T-helper 17 cell (primary cell): ENCODE data around the gene RTN4RL1. TPM values are rescaled to one million over a fixed set of nuclear protein-coding genes. Genes with fewer than 3 reads are reported as not detected.

ENCODE experiments used
- ATAC-seq: fragments of 150-1000 bp; cut with Tn5 transposase; 2 replicates; pipeline ENCODE4 v1.10.0; 2021; ENCODE audit warnings: mild to moderate bottlenecking, moderate library complexity
- DNase-seq, 3 donors: peaks; one replicate each; pipeline versions ENCODE4 v3.0.0 to v3.0.0-alpha.2; 2020 to 2021
- H3K9me3 ChIP-seq: one replicate; pipeline ENCODE4 v1.7.0; 2013; ENCODE audit warnings: low read length, mild to moderate bottlenecking; ENCODE audit not compliant: control insufficient read depth, poor library complexity, severe bottlenecking
- H3K27ac Mint-ChIP-seq: one replicate; pipeline ENCODE4 v1.8.0; 2022; ENCODE audit warnings: mild to moderate bottlenecking, moderate library complexity, mixed read lengths
- H3K27me3 Mint-ChIP-seq: one replicate; pipeline ENCODE4 v1.8.0; 2022; ENCODE audit warnings: mixed read lengths
- H3K36me3 Mint-ChIP-seq: one replicate; pipeline ENCODE4 v1.8.0; 2022; ENCODE audit warnings: low read depth, mixed read lengths
- H3K4me1 Mint-ChIP-seq: one replicate; pipeline ENCODE4 v1.8.0; 2022; ENCODE audit warnings: mild to moderate bottlenecking, mixed read lengths
- H3K4me3 Mint-ChIP-seq: one replicate; pipeline ENCODE4 v1.8.0; 2022; ENCODE audit warnings: mild to moderate bottlenecking, moderate library complexity, mixed read lengths
- total RNA-seq, 4 donors: library from RNA in 2 of 4; stranded (reverse) in 2 of 4; gene quantifications; one replicate each; pipeline ENCODE4 v1.2.3 and lab custom pipeline; 2022 to 2026

RTN4RL1 gene
- total RNA-seq, 2 donors from 2014 or later: 0.21 to 0.90 TPM

DNA sequence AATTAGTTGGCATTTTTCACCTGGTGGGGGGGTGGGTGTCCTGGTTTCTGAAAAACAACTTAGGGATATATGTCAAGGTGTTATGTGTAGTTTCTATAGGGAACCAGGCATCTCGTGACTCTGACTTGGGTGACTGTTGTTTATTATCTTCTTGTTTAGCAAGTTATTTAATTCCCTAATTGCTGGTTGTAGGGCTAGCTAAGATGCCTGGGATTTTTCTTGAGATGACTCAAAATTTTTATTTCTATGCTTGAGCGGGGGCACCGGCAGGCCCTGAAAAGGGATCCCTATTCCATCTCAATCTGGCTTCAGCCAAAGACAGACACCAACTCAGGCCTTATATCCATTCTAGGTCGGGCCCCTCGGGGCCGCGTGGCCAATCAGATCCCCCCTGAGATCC, 8.0 kb upstream of the RTN4RL1 start:
- ATAC-seq: no peak
- H3K4me3 Mint-ChIP-seq: no peak overlapping the region
- H3K27me3 Mint-ChIP-seq: peaks cover 4% of the 10 kb centered on the region

DNA sequence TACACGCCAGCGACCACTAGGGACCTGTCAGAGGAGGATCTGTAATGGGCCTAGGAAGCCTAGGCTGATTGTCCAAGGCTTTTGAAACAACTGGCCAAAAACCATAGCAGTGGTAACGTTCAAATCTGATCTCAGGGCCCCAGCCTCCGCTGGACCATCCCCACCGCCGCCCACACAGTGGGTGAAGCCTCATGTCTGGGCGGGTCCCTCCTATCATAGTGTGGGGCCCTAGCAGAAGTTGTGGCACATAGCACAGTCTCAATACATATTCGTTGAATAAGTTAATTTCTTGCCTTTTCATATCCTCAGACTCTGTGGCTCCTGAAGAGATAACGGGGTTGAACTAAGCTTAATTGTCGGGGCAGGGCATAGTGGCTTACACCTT, 5.6 kb upstream of the RTN4RL1 start:
- H3K4me3 Mint-ChIP-seq: peak overlapping the region; percentile 94
- H3K36me3 Mint-ChIP-seq: no peaks in the 10 kb centered on the region
- ATAC-seq (peak; percentile 1), DNase-seq (no peak)
- peaks cover 13% of the 10 kb centered on the region for H3K4me1 Mint-ChIP-seq
- H3K27me3 Mint-ChIP-seq: peaks cover 10% of the 10 kb centered on the region
- H3K27ac Mint-ChIP-seq: peak overlapping the region; percentile 91
- H3K9me3 ChIP-seq: no peaks in the 10 kb centered on the region

More for the DNA sequence above, 8.0 kb upstream of the RTN4RL1 start:
- Mint-ChIP-seq H3K36me3 (peaks cover 2% of the 10 kb centered on the region), H3K27ac (no peak overlapping the region), H3K4me1 (peaks cover 8% of the 10 kb centered on the region)
- no peak for DNase-seq
- no peaks in the 10 kb centered on the region for H3K9me3 ChIP-seq

DNA sequence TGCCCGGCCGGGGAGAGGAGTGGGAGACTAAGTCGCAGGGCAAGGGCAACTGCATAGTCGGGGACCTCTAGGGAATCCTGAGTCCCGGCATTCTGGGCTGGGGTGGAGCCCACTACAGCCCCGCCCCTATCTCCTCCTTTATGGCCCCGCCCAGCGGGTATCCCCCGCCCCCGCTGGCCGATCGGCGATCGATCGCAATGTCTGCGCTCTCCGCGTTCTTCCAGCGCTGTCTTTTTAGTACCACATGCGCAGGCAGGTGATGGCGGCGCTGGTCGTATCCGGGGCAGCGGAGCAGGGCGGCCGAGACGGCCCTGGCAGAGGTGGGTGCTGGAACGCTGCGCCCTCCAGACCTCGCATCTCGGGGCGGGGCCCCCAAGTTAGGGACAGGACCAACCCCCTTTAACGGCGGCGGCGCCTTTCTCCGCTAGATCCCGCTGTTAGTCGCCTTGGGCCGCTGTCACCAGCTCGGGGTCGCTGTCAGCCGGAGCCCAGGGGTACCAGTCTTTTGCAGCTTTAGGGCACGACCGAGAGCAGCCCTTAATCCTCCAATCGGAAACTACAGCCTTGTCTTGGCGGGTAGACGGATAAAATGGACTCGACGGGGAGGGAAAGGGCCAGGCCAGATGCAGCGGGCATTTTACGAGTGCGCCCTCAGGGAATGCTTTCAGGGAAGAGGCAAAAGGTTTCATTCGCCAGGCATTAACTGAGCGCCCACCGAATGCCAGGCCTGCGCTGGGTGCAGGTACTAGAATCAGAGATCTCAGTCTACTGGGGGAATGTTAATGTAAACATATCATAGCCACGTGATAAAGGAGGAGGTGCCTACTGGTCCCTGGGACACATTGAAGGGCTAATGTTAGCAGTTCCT, 5.0 kb upstream of the RTN4RL1 start, which contains the start of gene DPH1:
TSS of gene DPH1 (plus strand) at position 243 of the 868 bp plus-strand sequence. CDS start at position 260, 17 bp downstream.
- DNase-seq (peak; percentile 78 to 80 (median 78)), ATAC-seq (peak; percentile 84)
- Mint-ChIP-seq H3K4me3 (peak within 1 kb of the TSS; percentile 94), H3K36me3 (no peaks in the 10 kb centered on the region), H3K27me3 (peaks cover 10% of the 10 kb centered on the region), H3K4me1 (peaks cover 14% of the 10 kb centered on the region), H3K27ac (peak within 1 kb of the TSS; percentile 91)
- no peaks in the 10 kb centered on the region for H3K9me3 ChIP-seq

DNA sequence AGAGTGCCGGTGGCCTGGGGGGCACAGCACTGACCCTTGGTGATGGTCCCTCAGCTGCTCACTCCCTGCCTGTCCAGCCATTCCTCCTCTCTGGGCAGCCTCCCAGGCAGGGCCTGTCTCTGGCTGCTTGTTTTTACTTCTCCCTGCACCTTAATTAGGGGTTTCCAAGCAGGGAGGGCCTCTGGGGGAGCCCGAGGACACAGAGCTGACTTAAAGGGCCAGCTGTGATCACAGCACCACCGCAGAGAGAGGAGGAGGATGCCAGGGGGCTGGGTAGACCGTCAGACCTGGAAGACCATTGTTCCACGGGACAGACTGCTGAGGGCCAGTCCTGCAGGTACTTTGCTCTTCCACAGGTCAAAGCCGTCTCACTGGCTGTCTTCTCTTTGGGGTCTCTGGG, 3.6 kb upstream of the RTN4RL1 start:
- ATAC-seq (no peak), DNase-seq (no peak)
- no peaks in the 10 kb centered on the region for H3K9me3 ChIP-seq
- Mint-ChIP-seq H3K36me3 (no peaks in the 10 kb centered on the region), H3K27me3 (peaks cover 10% of the 10 kb centered on the region), H3K4me1 (peaks cover 14% of the 10 kb centered on the region), H3K4me3 (no peak overlapping the region), H3K27ac (no peak overlapping the region)

DNA sequence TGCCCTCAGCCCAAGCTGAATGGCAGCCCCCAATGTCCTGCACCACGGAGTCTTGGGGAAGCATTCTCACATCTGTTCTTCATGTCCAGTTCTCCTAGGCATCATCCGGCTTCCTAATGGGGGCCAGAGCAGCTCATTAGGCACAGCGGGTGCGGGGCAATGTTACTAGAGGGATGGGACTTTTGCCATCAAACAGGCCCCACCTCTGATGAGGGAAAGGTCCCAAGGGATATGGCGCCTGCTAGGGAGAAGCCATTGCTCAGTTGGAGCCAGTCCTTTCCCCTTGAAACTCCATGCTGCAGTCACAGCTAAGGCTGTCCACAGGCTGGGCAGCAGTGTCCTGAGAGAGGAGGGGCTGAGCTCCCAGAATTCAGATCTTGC, 3.1 kb upstream of the RTN4RL1 start:
- DNase-seq: no peak
- no peaks in the 10 kb centered on the region for H3K36me3 Mint-ChIP-seq
- H3K4me1 Mint-ChIP-seq: peaks cover 14% of the 10 kb centered on the region
- no peak for ATAC-seq
- no peak overlapping the region for H3K4me3 Mint-ChIP-seq
- no peak overlapping the region for H3K27ac Mint-ChIP-seq
- peaks cover 10% of the 10 kb centered on the region for H3K27me3 Mint-ChIP-seq
- no peaks in the 10 kb centered on the region for H3K9me3 ChIP-seq

DNA sequence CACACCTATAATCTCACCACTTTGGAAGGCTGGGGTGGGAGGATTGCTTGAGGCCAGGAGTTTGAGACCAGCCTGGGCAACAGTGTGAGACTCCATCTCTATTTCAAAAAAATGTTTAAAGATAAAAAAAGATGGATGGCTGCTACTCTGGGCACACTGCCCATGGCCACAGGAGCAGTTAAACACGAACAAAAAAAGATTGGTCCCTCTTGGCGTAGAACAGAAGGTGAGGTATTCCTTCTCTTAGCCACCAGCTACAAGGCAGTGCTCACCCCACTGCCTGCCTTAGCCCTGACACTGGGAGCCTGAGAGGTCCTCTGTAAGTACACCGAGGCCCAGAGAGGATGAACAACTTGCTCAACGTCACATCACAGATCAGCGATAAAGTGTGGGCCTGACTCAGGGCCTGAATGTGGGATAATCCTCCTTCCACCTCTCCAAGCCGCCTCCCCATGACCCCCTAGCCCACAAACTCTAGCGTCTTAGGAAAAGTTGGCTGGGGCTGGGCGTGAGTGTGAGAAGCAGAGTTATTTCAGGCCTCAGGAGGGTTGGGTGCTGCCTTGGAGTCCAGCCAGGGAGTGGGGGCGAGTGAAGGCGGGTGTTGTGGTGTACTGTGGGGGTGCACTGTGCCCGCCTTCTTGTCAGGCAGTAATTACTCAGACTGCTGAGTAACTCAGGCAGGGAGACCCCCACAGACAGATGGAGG, 2.5 kb upstream of the RTN4RL1 start:
- no peak overlapping the region for H3K27ac Mint-ChIP-seq
- DNase-seq: no peak

DNA sequence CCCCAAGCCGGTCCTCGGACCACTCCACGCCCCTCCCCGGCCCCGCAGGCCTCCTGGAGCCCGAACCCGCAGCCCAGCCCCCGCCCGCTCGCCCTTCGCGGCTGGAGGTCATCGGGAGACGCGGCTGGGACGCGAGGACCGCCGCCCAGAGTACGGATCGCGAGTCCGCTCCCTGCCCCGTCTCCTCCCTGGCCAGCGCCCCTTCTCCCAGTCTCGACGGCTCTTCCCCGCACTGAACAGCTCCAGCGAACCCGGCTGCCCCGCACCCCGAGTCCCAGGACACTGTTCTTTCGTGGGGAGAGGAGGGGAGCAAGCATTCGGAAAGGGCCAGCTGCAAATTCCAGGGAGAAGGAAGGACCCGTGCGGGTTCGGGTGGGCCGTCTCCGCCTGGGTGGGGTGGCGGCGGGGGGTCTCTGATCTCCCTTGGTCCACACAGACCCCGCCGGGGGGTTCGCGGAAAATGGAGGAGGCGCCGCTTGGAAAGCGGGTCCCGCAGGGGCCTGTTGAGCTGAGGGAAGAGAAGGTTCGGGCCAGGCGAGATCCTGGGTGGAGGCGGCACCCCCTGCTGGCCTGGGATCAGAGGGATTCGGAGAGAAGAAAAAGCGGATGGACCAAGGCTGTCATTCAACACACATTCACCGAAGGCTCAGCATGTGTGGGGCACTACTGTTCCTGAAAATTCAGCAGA, 632 bp upstream of the RTN4RL1 start:
- H3K27me3 Mint-ChIP-seq: peaks cover 14% of the 10 kb centered on the region
- no peaks in the 10 kb centered on the region for H3K36me3 Mint-ChIP-seq

More for the DNA sequence above, 2.5 kb upstream of the RTN4RL1 start:
- H3K36me3 Mint-ChIP-seq: no peaks in the 10 kb centered on the region
- no peaks in the 10 kb centered on the region for H3K9me3 ChIP-seq
- H3K4me1 Mint-ChIP-seq: peaks cover 14% of the 10 kb centered on the region
- ATAC-seq: no peak
- H3K4me3 Mint-ChIP-seq: peak overlapping the region; percentile 7
- H3K27me3 Mint-ChIP-seq: peaks cover 12% of the 10 kb centered on the region

DNA sequence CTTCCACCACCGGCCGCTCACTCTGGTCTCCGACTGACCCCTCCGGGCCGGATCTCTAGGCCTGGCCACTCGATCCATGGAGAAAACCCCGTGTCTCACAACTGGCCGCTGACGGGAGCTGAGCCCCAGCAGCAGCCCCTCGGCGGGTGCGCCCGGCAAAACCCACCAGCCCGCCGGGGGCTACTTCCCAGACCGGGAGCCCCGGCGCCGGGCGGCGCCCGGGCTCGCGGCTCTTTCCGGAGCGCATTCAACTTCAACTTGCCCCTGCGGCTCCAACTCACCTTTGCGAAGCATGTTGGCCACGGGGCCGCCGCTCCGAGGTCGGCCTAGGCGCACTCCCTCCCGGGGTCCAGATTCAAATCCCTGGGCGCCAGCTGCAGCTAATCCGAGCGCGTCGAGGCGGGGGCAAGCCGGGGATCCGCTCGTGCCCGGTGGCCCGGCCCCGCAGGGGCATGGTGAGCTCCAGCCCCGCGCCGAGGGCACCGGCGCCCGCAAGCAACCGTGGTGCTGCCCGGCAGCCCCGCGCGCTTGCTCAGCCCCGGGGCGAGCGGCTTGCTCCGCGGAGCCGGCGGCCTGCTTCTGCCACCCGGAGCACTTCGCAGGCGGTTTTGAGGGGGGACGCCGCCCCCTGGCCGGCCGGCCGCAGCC, 438 bp downstream of the RTN4RL1 start:
- H3K27ac Mint-ChIP-seq: no peak overlapping the region
- DNase-seq (no peak), ATAC-seq (peak; percentile 17)
- no peaks in the 10 kb centered on the region for H3K9me3 ChIP-seq
- peaks cover 14% of the 10 kb centered on the region for H3K27me3 Mint-ChIP-seq
- H3K4me1 Mint-ChIP-seq: peaks cover 12% of the 10 kb centered on the region
- H3K36me3 Mint-ChIP-seq: no peaks in the 10 kb centered on the region
- peak overlapping the region; percentile 87 for H3K4me3 Mint-ChIP-seq

More for the DNA sequence above, 632 bp upstream of the RTN4RL1 start:
- no peaks in the 10 kb centered on the region for H3K9me3 ChIP-seq
- ATAC-seq: no peak
- Mint-ChIP-seq H3K4me3 (peak overlapping the region; percentile 87), H3K4me1 (peaks cover 17% of the 10 kb centered on the region), H3K27ac (peak overlapping the region; percentile 14)
- no peak for DNase-seq

DNA sequence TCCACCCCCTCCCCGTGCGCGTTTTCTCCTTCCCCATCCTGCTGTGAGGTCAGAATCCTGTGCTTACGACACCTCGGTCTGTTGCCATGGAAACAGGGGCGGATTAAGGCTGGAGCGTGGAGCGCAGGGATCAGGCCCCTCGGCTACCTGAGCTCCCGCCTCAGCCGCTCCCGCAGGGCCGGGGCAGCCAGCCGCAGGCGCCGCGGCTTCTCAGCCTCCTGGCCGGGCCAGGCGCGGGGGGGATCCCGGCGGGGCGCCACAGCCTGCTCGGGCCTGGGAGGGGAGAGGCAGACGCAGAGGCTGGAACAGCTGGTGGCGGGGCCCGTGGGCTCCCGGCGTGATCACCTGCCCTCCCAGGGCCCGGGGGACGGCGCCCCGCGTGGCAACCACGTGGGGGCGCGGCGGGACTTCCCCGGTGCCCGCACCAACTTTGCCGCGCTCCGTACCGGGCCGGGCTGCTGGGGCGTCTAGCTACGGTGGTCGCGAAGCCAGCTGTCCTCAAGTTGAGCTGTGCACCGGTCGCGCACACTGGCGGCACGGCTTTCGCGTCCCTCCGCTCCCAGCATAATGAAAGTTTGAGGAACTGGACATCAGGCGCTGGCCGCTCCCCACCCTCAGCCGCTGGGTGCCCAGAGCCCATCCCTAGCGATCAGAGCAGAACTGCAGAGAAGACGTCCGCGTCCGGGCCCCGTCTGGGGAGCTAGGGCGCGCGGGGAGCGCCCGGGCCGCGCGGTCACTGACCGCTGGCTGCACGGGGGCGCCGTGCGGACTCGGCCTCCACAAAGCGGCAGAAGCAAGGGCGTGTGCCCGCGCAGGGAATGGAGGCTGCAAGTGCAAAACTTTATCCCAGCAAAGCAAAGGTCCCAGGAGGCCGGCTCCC, 1.2 kb downstream of the RTN4RL1 start:
- no peak overlapping the region for H3K27ac Mint-ChIP-seq
- H3K9me3 ChIP-seq: no peaks in the 10 kb centered on the region
- no peaks in the 10 kb centered on the region for H3K36me3 Mint-ChIP-seq
- H3K4me3 Mint-ChIP-seq: peak overlapping the region; percentile 83
- H3K4me1 Mint-ChIP-seq: peaks cover 18% of the 10 kb centered on the region
- H3K27me3 Mint-ChIP-seq: peaks cover 19% of the 10 kb centered on the region
- peak; percentile 49 for ATAC-seq
- peak; percentile 33 to 42 (median 33) for DNase-seq

DNA sequence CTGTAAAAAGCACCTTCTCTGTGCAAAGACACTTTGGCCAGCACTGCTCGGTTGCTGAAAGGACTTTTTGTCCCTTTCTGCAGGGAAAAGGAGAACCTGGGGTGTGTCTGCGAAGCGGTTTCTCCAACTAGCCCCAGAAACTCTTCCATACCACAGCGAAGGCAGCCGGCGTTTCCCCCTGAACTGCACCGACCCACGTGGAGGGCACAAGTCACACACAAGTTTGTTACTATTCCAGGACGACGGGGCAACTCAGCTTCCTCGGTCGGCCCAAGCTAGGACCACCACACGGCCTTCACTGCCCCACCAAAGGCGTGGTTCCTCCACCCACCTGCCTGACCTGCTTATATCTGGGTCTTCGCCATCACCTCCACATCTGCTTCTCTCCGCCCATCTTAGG, 1.9 kb downstream of the RTN4RL1 start:
- H3K4me3 Mint-ChIP-seq: peak overlapping the region; percentile 77

DNA sequence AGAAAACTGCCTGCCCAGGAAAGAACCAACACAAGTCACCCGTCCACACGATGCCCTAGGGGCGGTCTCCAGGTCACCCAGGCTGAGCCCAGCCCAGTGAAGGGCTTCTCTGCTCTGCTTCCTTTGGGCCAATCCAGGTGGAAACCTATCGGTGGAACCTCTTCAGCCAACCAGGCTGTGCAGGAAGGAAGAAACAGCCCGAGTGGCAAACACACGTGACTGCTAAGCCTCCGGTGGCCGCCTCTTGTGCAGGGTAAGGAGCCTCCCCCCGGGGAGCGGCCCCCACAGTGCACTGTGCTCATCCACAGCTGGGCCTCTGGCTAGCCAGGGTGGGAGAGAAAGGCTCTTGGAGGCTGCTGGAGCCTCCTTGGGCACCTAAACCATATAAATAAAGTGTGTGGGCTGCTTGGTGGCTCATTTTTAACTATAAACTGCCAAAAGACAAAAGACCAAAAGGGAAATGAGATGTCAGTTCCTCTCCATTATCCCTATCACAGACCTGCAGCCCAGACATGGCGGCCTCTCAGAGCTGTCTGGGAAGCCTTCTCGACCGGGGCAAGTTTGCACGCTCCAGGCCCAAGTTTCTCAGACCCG, 2.4 kb downstream of the RTN4RL1 start:
- ATAC-seq (no peak), DNase-seq (no peak)
- no peaks in the 10 kb centered on the region for H3K9me3 ChIP-seq
- peak overlapping the region; percentile 66 for H3K4me3 Mint-ChIP-seq
- peaks cover 22% of the 10 kb centered on the region for H3K27me3 Mint-ChIP-seq
- H3K4me1 Mint-ChIP-seq: peaks cover 24% of the 10 kb centered on the region
- no peak overlapping the region for H3K27ac Mint-ChIP-seq
- H3K36me3 Mint-ChIP-seq: no peaks in the 10 kb centered on the region

More for the DNA sequence above, 1.9 kb downstream of the RTN4RL1 start:
- H3K9me3 ChIP-seq: no peaks in the 10 kb centered on the region
- Mint-ChIP-seq H3K27ac (no peak overlapping the region), H3K27me3 (peaks cover 18% of the 10 kb centered on the region), H3K36me3 (no peaks in the 10 kb centered on the region), H3K4me1 (peaks cover 22% of the 10 kb centered on the region)
- DNase-seq (no peak), ATAC-seq (no peak)

DNA sequence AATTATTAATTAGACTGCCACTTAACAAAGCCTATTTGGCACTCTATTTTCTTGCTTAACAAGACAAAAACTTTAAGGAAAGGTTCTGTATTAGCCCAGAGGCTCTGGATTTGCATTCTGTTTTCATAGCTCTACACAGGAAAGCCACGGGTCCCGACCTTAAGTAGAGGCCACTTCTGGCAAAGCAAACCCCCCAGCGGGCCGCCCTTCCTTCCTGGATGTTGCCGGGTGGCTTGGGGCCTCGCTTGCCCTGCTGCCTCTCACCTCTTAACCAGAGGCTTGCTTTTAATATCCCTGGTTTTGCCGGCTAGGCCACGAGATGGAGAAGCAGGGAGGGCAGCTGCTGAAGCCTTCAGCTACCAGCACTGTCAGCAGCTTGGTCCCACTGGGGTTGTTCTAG, 4.4 kb downstream of the RTN4RL1 start:
- H3K4me3 Mint-ChIP-seq: no peak overlapping the region
- ATAC-seq (no peak), DNase-seq (no peak)
- peaks cover 17% of the 10 kb centered on the region for H3K27me3 Mint-ChIP-seq
- no peak overlapping the region for H3K27ac Mint-ChIP-seq
- H3K36me3 Mint-ChIP-seq: no peaks in the 10 kb centered on the region
- H3K4me1 Mint-ChIP-seq: peaks cover 18% of the 10 kb centered on the region
- H3K9me3 ChIP-seq: no peaks in the 10 kb centered on the region
